HG03439 (cell line): ENCODE measurements around the gene PPIH.
A peak's percentile ranks its signal among the peaks of the same experiment; 100 is the strongest.
"Not testable (repeated sequence)": the region's sequence is repeated elsewhere in the genome, so short reads cannot be mapped to it uniquely, and the experiment has no call there.

Experiments
- ATAC-seq: cut with Tn5 transposase; IDR thresholded peaks from one replicate; pipeline ENCODE4 v1.9.1; 2021; ENCODE audit warnings: mild to moderate bottlenecking, moderate library complexity; ENCODE audit not compliant: unreplicated experiment

The PPIH gene

DNA sequence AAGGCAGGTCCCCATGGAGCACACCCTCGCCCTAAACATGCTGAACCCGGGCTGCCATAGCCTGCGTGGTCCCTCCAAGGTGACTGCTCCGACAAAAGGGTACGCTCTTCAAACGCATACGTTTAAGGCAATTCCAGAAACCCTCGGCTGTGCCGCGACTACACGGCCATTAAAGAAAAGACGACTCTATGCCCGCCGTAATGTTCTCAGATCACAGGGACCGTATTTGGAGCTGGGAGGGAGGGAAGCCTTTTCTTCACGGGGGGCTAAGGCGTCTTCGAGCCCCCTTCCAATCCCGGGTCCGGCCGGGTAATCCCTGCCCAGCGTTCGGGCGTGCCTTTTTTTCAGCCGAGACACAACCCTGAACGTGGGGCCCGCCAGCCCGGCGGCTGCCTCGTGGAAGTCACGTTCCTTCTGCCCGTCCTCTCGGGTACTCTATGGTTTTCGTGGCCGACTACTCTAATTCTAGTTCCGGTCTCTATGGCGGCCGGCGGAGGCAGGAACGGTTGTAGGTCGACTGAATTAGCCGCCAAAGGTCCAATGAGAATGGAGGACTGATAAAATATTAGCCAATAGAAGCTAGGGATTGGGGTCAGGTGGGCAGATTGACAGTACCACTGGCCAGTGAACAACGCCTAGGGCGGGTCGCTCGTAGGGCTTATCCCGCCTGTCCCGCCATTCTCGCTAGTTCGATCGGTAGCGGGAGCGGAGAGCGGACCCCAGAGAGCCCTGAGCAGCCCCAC is 23.7 kb downstream of the PPIH start, which contains the start of gene YBX1:
Gene YBX1, plus strand, starts transcription at position 678 of the 743 bp plus-strand sequence. CDS start 148 bp downstream, outside the sequence.
- ATAC-seq = peak; percentile 90

GRCh38 chr1:42682484-42682738 is 24.2 kb downstream of the PPIH start:
- ATAC-seq = not testable (repeated sequence)

DNA sequence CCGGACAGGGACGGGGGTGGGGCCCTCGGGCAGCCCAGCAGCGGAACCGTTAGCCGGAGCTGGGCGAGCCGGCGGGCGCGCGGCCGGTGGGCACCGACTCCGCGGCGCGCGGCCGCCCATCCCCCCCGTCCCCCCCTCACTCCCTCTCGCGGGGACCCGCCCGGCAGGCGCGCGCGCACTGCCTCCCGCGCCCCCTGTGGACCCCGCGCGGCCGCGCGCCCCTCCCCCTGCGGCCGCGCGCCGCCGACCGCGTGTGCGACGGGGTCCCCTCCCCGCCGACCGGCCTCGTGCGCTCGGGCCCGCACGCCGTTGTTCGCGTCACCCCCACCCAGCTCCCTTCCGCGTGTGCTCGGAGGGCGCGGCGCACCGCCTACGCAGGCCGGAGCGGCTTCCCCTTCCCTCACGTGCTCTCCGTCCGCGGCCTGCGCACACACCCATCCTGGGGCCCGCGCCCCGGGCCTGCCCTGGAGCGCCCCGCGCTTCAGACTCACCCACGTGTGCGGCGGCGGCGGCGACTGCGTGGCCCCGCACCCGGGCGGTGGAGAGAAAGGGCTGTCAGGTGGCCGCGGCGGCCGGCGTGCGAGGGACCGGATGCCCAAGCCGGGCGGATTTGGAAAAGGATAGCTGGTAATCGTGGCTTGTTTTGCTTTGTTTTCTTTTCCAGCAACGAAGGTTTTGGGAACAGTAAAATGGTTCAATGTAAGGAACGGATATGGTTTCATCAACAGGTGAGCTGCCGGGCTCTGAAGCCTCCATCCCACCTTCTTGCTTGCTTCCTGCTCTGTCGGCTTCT is 24.7 kb downstream of the PPIH start:
- ATAC-seq = peak; percentile 38

DNA sequence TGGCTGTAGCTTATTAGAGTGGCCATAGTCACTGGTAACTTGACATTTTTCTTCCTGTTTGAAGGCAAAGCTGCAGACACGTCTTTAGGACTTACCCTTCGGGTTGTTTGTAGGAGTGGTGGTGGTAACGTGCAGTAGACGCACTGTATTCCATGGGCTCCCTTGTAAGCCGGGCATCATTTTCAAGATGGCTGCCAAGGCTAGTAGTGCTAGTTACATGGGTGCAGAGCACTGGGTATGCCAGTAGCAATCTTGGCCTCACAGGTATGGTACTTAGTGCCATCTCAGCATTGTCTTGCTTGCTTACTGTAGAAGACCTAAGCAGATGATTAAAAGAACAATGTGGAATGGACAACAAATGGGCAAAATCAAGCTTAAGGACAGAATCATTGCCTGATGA is 25.9 kb downstream of the PPIH start:
- no peak for ATAC-seq

GRCh38 chr1:42686418-42686817 is 28.2 kb downstream of the PPIH start:
- no peak for ATAC-seq

DNA sequence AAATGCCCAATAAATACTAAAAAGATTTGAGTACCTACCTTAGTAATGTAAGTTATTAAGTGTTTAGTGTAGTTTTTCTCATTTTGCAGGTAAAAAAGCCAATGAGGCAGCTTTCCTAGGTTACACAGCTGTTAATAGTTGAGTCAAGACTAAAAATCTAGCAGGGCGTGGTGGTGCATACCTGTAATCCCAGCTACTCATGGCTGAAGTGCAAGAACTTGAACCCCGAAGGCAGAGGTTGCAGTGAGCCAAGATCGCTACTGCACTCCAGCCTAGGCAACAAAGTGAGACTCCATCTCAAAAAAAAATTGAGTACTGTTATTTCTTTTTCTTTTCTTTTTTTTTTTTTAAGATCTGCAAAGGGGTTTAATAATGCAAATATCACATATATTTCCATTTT is 31.7 kb downstream of the PPIH start:
- no peak for ATAC-seq

DNA sequence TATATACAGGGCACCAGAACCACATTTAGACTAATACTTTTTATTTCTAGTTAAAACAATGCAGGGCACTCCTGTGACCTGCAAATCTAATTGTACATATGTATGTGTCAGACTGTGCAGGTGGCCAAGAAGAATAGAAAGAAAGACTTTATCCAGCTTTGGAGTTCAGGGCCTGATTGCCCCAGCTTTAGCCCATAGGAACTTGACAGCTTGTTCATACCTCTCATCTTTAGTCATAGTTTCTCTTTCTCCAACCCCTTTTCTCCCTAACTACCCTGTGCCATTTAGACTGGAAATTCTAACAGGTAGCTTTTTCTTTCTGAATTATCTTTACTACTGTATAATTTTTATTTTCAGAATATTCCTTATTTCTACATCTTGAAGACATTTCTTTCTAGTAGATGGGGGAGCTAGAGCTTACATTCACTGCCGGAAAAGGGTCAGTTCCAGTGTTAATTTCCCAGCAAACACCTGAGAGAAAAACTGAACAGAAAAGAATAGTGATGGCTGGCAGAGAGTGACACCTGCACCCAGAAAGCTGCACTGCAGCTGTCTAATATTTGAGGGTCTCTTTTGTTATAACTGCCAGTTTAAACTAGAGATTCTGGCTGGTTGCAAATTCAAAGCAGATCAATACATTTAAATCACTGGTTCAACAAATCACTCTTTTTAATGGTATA is 32.4 kb downstream of the PPIH start:
- ATAC-seq = no peak

DNA sequence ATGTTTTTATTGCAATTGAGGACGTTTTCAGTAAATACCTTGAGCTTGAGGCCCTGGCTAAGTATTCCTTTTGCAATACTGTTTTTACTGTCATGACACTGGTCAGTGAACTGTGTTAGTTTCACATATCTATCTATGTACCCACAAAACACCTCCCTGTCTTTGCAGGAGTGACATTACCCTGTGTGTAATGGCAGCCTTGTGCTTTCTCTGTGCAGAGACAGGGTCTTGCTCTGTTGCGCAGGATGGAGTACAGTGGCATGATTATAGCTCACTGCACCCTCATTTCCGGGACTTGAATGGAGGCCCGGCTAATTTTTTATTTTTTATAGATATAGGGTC is 32.9 kb downstream of the PPIH start:
- ATAC-seq = no peak

DNA sequence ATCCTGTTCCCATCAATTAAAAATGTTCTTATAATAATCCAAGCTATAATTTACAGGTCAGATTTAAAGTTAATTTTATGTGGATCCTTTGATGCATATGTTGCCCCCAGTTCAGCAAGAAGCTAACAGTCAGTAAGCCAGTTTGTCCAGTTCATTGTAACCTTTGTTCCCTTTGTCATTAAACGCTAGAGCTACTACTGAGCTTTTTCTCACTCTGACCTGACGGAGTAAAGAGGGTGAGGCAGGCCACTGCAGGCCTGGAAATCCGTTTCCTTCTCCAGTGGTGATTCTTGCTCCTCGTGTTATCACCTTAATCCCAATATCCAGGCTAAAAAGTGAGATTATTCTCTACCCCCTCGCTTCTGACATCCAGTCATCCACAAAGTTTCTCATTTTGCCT is 34.2 kb downstream of the PPIH start:
- no peak for ATAC-seq

DNA sequence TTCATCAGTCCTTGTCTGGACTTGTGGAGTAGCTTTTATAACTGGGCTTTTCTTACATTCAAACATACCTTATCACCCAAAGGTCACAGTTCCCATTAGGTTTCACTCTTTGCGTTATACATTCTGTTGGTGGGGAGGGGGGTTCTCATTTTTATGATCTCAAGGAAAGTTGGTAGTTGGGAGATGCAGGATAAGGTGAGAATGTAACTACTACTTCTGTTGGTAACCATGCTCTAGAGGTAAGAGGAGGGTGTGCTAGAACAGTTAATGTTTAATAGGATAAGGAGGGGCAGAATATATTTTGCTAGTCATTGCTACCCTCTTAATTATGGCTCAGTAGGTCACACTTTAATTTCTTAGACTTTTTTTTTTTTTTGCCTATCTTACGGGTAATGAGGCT is 34.7 kb downstream of the PPIH start:
- ATAC-seq = no peak

- ATAC-seq = no peak
Measured at GRCh38 chr1:42698081-42698813, 40.0 kb downstream of the PPIH start.

- no peak for ATAC-seq
Measured at GRCh38 chr1:42700006-42700405, 41.8 kb downstream of the PPIH start.

- ATAC-seq = no peak
Measured at GRCh38 chr1:42703888-42704464, 45.8 kb downstream of the PPIH start.

DNA sequence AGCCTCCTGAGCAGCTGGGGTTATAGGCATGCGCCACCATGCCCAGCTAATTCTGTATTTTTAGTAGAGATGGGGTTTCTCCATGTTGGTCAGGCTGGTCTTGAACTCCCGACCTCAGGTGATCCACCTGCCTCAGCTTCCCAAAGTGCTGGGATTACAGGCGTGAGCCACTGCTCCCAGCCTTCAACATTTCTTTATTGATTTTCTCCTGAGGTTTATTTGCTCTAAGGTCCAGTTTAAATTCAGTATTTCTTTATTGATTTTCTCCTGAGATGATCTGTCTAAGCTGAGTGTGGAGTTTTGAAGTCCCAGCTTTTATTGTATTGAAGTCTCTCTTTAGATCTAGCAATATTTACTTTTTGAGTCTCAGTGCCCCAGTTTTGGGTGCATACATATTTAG is 54.6 kb downstream of the PPIH start:
- not testable (repeated sequence) for ATAC-seq

DNA sequence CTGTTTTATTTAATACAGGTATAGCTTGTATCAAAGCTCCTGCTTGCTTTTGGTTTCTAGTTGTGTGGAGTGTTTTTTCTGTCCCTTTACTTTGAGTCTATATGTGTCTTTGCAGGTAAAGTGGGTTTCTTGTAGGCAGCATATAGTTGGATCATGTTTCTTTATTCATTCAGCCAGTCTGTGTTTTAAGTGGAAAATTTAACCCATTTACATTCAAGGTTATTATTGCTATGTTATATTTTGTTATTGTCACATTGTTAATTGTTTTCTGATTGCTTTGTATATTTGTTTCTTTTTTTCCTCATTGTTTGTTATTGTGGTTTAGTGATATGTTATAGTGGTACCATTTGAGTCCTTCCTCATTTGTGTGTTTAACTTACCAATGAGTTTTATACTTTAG is 55.1 kb downstream of the PPIH start:
- no peak for ATAC-seq

DNA sequence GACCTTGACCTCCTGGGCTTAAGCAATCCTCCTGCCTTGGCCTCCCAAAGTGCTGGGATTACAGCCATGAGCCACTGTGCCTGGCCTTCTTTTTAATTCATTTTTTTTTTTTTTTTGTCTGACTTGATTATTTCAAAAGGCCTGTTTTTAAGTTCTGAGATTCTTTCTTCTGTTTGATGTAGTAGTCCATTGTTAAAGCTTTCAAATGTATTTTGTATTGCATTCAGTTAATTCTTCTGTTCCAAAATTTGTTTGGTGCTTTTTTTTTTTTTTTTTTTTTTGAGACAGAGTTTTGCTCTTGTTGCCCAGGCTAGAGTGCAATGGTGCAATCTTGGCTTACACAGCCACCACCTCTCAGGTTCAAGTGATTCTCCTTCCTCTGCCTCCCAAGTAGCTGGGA is 56.2 kb downstream of the PPIH start:
- ATAC-seq = not testable (repeated sequence)

GRCh38 chr1:42720868-42721267 is 62.6 kb downstream of the PPIH start:
- no peak for ATAC-seq

- ATAC-seq = no peak
Measured at GRCh38 chr1:42721926-42722325, 63.7 kb downstream of the PPIH start.

- ATAC-seq = not testable (repeated sequence)
Measured at GRCh38 chr1:42722403-42722802, 64.2 kb downstream of the PPIH start.

- no peak for ATAC-seq
Measured at GRCh38 chr1:42723511-42723910, 65.3 kb downstream of the PPIH start.

GRCh38 chr1:42725820-42726219 is 67.6 kb downstream of the PPIH start:
- not testable (repeated sequence) for ATAC-seq
